Measurements from ENCODE around the gene AMBRA1. TPM values are rescaled to one million over a fixed set of nuclear protein-coding genes. Genes with fewer than 3 reads are reported as not detected.

The AMBRA1 gene
- total and polyA plus RNA-seq, 2 of the 8 experiments (the other 6 are each of a cell fraction or from before 2014, with no cell fraction given): 14.2 to 37.4 TPM

DNA sequence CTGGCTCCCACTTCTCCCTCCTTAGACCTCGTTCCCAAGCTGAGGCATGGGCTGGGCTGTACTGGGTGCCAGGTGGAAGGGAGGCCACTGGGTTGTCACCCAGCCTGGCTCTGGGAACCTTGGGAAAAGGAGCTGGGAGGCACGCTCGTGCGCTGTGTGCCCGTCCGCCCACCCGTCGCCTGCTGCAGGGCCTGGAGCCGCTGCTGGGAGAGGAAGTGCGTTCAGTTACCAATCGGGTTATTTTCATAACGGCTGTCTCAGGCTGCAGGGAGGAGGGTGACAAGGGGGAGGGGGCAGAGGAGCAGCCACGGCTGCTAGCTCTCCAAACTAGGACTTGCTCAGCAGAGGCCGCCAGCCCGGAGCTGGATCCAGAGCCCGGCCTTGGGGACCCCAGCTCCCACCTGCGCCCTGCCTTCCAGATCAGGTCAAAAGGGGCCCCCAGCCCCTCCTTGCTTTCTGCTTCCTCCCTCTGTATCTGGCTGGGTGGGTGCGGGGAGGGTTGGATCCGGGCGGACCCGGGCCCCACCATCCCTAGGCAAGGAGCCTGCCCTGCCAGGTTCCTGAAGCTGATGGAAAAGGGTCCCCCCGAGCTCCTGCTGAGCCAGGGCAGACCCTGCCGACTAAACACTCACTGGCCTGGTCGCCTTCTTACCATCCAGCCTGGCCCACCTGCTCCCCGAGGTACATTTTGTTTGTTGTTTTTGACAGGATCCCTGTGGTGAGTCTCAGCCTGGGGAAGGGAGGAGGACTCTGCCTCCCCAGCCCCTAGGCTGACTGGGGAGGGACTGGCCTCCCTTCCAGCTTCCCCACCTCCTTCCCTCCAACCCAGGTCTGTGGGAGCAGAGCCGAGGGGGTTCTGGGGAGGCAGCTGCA is 232.3 kb downstream of the AMBRA1 start:
- Histone ChIP-seq H2BK12ac (ENCODE audit: low read depth, low read length) (no peak overlapping the region), H2BK15ac (ENCODE audit: low read length) (no peak overlapping the region), H3K14ac (ENCODE audit: insufficient read length) (no peak overlapping the region), H3K9me3 (ENCODE audit: insufficient read depth in 2 of 2, low read depth in 1 of 2, low read length in 1 of 2) (no peaks in the 10 kb centered on the region), H2AK5ac (ENCODE audit: low read depth, low read length) (no peak overlapping the region), H3K23ac (ENCODE audit: insufficient read length) (no peak overlapping the region), H3K18ac (ENCODE audit: extremely low read depth, low read length) (no peak overlapping the region), H3K4me3 (ENCODE audit: extremely low read depth in 1 of 4, insufficient read depth in 2 of 4, low read depth in 3 of 4, low read length in 4 of 4) (no peak overlapping the region), H3K79me2 (ENCODE audit: control insufficient read depth in 1 of 2, insufficient read depth in 2 of 2, low read length in 2 of 2) (peaks cover 0 to 71% of the 10 kb centered on the region in 2 experiments; a peak in 2 of 4 replicates), H2BK20ac (ENCODE audit: low read length) (no peak overlapping the region), H4K91ac (replicated peaks; ENCODE audit: insufficient read length, low read length) (no peak overlapping the region), H2AFZ (ENCODE audit: low read length) (no peak overlapping the region), H3K9ac (replicated peaks in 1 of 4; ENCODE audit: extremely low read depth in 1 of 4, low read depth in 3 of 4, low read length in 3 of 4) (no peak overlapping the region), H3K56ac (replicated peaks; ENCODE audit: insufficient read length, low read depth, low read length) (no peak overlapping the region), H2BK5ac (ENCODE audit: low read depth, low read length) (peak overlapping the region; percentile 71; the same call in 1 of the 2 replicates), H3K79me1 (ENCODE audit: low read depth, low read length) (peaks cover 26% of the 10 kb centered on the region), H3K4ac (replicated peaks; ENCODE audit: insufficient read length, low read depth, low read length) (no peak overlapping the region), H4K20me1 (replicated peaks in 1 of 2; ENCODE audit: control insufficient read depth in 1 of 2, insufficient read depth in 2 of 2, low read length in 2 of 2) (peaks cover 9 to 35% of the 10 kb centered on the region in 2 experiments), H4K5ac (ENCODE audit: insufficient read length, low read depth, low read length) (no peak overlapping the region), H3K4me1 (replicated peaks in 1 of 4; ENCODE audit: control insufficient read depth in 3 of 4, insufficient read depth in 4 of 4, low read length in 3 of 4) (peaks cover 0 to 21% (median 14%) of the 10 kb centered on the region in 4 experiments; a peak in 6 of 7 replicates), H3K36me3 (ENCODE audit: control insufficient read depth in 2 of 4, insufficient read depth in 4 of 4, low read length in 3 of 4) (no peaks in the 10 kb centered on the region), H3K27ac (ENCODE audit: low read depth, low read length) (0 out of 2 replicates have a peak overlapping the region, but pooled peaks have one; percentile 57), H3K23me2 (ENCODE audit: low read depth, low read length) (no peaks in the 10 kb centered on the region), H2BK120ac (replicated peaks; ENCODE audit: low read depth, low read length) (no peak overlapping the region), H3K27me3 (replicated peaks in 1 of 4; ENCODE audit: control insufficient read depth in 3 of 4, extremely low read depth in 1 of 4, insufficient read depth in 3 of 4, low read length in 3 of 4) (no peaks in the 10 kb centered on the region), H4K8ac (ENCODE audit: extremely low read depth, insufficient read depth, low read length) (peak overlapping the region; percentile 69), H3K4me2 (ENCODE audit: insufficient read depth in 1 of 2, low read depth in 2 of 2, low read length in 2 of 2) (0 out of 4 replicates have a peak overlapping the region, but pooled peaks of 1 of the 2 experiments have one; percentile 6)
- CTCF ChIA-PET (ENCODE audit: partially characterized antibody): interaction anchor here (0.6 to 44.5 kb wide), 10 partner anchors 2 to 288 kb away, joined by 3 to 1004 read pairs (median 4); partner anchors contain the start of genes DGKZ and MDK
- FAIRE-seq (no peak), DNase-seq (ENCODE audit: low read depth in 1 of 2, low spot score in 2 of 2) (no peak)
- WGBS, 2 experiments (ENCODE audit: extremely low coverage in 1 of 2, insufficient coverage in 1 of 2, insufficient read length in 1 of 2, insufficient replicate concordance in 2 of 2, low coverage in 1 of 2, low lambda C conversion rate in 2 of 2, missing lambda C conversion rate in 1 of 2): 85% methylated on average over 20 of the region's 26 CpGs; no CpG with 5 or more reads in 1 of the 2 experiments
- POLR2A ChIA-PET (ENCODE audit: partially characterized antibody): interaction anchor here (0.6 to 7.8 kb wide), 7 partner anchors 11 to 66 kb away, joined by 3 to 69 read pairs (median 4); partner anchors contain the start of genes DGKZ and MDK
- no peak for TF ChIP-seq EP300 (IDR thresholded peaks at IDR 0.05; ENCODE audit: borderline replicate concordance in 1 of 2, low read depth in 2 of 2, low read length in 2 of 2)
- no peak for TF ChIP-seq RNF2 (IDR thresholded peaks at IDR 0.05; ENCODE audit: borderline replicate concordance, low read depth, low read length, missing control alignments, poor library complexity, severe bottlenecking)
- TF ChIP-seq CEBPB (IDR thresholded peaks at IDR 0.05; ENCODE audit: low read depth, low read length): no peak
- no peak for TF ChIP-seq ZNF274 (IDR thresholded peaks at IDR 0.05; ENCODE audit: borderline replicate concordance, extremely low read depth, low read length)
- no peak for TF ChIP-seq RFX5 (IDR thresholded peaks at IDR 0.05; ENCODE audit: borderline replicate concordance, low read depth, low read length)
- no peak for TF ChIP-seq EGR1 (IDR thresholded peaks at IDR 0.05; ENCODE audit: borderline replicate concordance, low read depth, low read length)
- no peak for TF ChIP-seq ASH2L (IDR thresholded peaks at IDR 0.05; ENCODE audit: low read length)
- TF ChIP-seq BRCA1 (IDR thresholded peaks at IDR 0.05; ENCODE audit: low read depth, low read length): no peak
- TF ChIP-seq CHD1 (IDR thresholded peaks at IDR 0.05; ENCODE audit: low read depth, low read length): no peak
- TF ChIP-seq BCL11A (IDR thresholded peaks at IDR 0.05; ENCODE audit: low read depth in 2 of 2, low read length in 2 of 2): no peak
- TF ChIP-seq SP1 (IDR thresholded peaks at IDR 0.05; ENCODE audit: low read depth, low read length): no peak
- TF ChIP-seq BACH1 (IDR thresholded peaks at IDR 0.05; ENCODE audit: low read length): no peak

Data from H1 (cell line).